ENCODE data around the gene MPIG6B.

DNA sequence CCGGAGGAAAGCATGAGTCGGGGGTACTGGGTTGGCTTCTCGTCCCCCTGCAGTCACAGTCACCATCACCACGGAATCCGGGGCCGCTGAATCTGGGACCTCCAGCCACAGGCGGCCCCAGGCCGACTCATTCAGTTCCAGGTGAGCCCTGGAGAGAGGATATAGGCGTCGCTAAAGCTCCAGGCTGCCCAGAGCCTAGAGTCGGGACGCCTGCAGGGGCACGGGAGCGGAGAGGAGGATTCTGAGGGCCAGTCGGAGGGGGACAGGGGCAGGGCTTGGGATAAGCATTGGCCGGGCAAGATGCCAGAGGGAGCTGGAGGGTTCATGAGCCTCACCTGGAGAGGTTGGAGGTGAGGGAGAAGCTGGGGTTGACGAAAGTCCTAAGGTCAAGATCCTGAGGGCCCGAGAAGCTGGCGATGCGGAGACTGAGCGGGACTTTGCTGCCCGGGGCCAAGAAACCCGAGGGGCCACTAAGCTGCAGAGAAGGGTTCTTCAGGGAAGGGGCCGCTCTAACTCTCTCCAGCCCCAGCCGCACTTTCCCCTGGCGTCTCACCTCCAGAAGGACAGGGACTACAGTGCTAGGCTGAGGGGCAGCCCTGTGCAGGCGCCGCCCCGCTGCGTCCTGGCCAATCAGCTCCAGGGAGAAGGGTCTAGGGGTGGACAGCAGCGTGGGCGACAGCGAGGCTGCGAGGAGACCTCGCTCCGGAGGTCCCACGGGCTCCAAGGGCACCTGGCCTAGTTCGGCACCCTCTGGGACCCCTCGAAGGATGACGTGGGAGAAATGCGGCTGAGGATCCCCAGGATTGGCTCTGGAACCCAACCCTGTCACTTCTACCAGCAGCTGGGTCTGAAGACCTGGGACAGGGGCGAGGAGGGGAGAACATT is 43.0 kb downstream of the MPIG6B start:
- TF ChIP-seq, protein P1, sequence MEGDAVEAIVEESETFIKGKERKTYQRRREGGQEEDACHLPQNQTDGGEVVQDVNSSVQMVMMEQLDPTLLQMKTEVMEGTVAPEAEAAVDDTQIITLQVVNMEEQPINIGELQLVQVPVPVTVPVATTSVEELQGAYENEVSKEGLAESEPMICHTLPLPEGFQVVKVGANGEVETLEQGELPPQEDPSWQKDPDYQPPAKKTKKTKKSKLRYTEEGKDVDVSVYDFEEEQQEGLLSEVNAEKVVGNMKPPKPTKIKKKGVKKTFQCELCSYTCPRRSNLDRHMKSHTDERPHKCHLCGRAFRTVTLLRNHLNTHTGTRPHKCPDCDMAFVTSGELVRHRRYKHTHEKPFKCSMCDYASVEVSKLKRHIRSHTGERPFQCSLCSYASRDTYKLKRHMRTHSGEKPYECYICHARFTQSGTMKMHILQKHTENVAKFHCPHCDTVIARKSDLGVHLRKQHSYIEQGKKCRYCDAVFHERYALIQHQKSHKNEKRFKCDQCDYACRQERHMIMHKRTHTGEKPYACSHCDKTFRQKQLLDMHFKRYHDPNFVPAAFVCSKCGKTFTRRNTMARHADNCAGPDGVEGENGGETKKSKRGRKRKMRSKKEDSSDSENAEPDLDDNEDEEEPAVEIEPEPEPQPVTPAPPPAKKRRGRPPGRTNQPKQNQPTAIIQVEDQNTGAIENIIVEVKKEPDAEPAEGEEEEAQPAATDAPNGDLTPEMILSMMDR (conservative IDR thresholded peaks at IDR 0.05 in 1 of 2, IDR thresholded peaks at IDR 0.05 in 1 of 2; ENCODE audit: low read depth in 1 of 2, low read length in 2 of 2), result no peak
- no peak for TF ChIP-seq EZH2 (IDR thresholded peaks at IDR 0.05; ENCODE audit: low read length, missing control alignments)
